ENCODE data around the gene ZCCHC2.

ZCCHC2 gene

DNA sequence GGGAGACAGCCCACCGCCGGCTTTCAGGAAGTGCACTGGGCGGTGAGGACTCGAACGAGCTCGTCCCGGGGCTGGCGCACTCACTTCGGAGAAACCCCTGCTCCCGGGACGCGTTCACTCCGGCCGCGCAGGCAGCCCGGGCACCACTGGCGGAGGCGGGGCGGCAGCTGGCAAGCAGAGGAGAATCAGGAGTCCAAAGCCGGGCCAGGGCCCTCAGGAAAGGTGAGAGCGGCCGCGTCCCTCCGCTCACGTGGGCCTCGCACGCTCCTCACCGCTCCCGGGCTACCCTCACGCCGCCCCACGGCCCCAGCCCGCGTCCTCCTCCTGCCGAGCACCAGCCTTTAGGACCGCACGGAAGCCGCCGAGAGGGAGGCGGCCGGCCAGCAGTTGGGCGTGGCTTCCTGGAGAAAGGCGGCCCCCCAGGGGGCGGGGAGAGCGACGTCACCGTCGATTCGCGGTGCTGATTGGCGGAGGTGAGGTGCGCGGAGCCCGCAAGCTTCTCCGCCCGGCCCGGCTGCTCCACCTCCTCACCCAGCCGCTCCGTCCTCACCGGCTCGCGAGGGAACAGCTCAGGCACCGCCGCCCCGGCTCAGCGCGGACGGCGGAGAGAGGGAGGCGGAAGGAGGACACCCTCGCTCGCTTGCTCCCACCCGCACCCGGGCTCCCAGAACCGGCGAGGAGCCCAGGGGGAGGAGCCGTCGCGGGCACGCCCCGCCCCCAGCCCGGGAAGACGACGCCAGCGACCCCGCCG is at the start of gene ZCCHC2:
TSS of gene ZCCHC2 (plus strand) at position 522 of the 751 bp plus-strand sequence. CDS start 400 bp downstream, outside the sequence.
- DNase-seq (ENCODE audit: low read depth), result peak; percentile 86

DNA sequence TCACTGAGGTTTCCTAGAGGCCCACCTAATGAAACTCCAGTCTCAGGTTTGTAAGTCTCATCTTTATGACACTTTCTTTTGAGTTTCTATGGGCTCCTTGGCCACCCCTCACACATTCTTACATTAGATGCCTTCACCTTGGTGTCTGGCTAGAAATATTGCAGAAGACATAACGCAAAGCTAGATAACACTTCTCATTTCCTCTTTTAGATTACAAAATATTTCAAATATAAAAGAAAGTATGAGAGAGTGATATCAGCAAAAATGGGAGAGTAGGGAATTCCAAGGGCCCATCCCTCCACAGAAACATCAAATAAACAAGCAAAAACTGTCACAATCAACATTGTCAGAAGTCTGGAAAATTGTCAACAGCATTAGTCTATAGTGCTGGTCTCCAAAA is 43.3 kb upstream of the ZCCHC2 start:
- no peak for DNase-seq (ENCODE audit: low read depth)

DNA sequence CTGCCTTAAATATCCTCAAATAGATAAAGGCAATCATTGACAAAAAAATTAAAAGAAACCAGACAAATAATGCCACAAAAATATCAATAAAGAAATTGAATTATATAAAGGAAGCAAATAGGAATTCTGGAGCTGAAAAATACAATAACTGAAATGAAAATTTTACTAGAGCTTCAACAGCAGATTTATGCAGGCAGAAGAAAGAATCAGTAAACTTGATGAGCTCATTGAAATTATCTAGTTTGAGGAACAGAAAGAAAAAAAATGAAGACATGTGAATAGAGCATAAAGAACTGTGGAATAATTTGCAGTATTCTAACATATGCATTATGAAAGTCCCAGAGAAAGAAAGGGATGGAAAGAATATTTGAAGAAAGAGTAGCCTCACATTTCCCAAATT is 41.9 kb upstream of the ZCCHC2 start:
- no peak for DNase-seq (ENCODE audit: low read depth)

DNA sequence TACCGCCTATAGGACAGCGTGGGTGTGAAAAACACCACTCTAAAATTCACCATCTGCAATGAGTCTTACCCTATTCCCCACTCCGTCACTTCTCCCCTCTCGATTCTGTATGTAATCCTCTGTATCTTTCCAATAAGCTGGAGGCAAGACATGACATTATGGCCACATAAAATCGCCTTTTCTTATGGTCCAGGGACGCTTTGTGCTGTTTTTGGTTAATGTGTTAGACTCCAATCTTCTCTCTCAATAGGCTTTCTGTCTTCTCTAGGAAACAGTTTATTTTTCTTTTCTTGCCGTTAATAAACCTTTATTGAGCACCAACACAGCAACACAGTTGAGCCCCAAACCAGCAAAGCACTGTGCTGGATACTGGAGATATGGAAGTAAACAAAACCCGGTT is 37.9 kb upstream of the ZCCHC2 start:
- DNase-seq (ENCODE audit: low read depth), result no peak

DNA sequence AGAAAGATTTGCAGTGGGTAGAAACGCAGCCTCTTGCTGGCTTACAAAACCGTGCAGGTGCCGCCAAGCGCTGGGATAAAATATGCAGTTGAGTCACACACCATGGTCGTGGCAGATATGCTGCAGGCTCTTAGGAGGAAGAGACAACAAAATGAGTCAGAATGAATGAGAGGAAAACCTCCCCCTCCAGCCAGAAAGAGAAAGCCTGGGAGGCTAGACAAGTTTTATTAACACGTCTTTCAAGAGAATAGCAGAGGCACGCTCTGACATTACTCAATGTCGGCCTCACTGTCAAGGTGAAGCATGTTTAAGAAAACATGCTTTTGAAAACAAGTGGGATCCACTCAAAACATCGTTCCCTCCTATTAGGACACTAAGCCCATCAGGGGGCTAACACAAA is 37.1 kb upstream of the ZCCHC2 start:
- DNase-seq (ENCODE audit: low read depth), result peak; percentile 51

DNA sequence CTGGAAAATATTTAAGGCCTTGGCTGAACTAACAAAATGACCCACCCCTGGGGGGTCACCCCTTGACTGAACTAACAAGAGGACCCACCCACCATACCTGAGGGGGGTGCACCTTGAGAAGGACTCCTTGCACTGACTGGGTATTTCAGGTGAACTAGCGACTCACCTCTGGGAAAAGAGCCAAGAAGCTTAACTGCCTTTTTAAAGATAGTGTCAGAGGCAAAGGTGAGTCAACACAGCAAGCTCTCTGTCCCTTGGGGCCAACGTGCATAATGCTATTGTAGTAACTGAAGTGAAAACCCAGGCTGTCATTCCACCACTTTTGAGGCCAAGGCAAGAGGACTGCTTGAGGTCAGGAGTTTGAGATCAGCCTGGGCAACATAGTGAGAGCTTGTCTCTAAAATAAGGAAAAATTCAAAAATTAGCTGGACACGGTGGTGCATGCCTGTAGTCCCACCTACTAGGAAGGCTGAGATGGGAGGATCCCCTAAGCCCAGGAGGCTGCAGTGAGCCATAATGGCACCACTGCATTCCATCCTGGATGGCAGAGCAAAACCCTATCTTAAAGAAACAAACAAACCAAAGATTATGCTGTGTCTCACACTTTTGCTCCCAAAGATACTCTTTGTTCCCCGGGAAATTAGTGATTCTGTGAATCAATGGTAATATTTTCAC is 36.4 kb upstream of the ZCCHC2 start:
- no peak for DNase-seq (ENCODE audit: low read depth)

DNA sequence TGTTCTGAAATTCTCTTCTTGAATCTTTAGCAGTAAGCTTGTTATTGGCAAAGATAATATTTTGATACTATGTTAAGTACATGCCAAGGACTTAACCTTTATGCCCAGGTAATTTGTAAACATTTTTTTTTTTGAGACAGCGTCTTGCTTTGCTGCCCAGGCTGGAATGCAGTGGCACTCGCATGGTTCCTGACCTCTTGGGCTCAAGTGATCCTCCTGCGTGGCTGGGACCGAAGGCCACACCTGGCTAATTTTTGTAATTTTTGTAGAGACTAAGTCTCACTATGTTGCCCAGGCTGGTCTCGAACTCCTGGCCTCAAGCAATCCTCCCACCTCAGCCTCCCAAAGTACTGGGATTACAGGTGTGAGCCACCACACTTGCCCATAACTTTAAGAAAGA is 35.7 kb upstream of the ZCCHC2 start:
- no peak for DNase-seq (ENCODE audit: low read depth)

DNA sequence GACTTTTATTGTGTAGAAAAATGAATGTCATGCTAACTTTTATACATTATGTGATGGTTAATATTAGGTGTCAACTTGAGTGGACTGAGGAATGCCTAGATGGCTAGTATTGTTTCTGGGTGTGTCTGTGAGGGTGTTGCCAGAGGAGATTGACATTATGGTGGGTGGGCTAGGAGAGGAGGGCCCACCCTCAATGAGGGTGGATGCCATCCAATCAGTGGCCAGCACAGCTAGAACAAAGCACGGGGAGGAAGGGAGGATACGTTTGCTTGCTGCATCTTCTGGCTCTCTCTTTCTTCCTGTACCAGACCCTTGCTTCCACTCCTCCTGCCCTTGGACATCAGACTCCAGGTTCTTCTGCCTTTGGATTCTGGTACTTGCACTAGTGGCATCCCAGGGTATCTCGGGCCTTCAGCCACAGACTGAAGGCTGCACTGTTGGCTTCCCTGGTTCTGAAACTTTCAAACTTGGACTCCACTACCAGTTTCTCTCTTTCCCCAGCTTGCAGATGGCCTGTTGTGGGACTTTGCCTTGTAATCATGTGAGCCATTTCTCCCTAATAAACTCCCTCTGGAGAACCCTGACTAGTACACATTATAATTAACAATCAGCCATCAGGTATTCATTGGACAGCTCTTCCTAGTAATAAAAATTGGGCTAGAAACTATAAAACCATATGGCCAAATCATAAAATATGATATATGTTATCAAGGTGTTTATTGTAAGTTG is 31.7 kb upstream of the ZCCHC2 start:
- DNase-seq (ENCODE audit: low read depth), result no peak

DNA sequence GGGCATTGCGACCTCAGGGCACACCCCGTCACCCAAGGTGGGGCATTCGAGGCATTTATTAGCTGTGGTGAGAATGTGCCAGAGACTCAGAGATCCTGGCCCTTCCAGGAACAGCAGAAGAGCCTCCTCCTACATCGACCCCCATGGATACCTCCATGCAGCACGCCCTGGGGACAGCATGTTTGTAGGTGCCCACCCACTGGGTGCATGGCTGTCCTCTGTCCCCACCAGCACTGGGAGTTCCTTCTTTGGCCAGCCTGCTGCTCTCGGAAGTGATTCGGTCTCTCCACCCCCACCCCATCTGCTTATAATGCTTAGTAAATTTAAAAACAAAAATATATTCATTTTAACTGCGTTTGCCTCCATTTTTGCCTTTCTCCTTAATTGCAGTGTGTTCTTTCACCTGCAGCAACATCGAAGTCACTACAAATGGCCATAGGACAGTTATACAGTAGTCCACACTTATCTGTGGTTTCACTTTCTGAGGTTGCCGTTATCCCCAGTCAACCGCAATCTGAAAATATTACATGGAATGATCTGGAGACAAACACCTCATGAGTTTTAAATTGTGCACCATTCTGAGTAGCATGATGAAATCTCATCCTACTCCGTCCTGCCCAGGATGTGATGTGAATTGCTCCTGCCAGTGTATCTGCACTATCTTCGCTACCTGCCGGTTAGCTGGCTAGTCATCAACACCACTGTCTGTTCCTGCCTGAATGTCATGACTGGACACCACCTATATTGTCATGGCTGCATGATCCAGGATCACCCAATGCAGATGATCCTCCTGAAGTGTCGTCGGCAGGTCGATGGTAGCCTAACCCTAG is 29.6 kb upstream of the ZCCHC2 start:
- DNase-seq (ENCODE audit: low read depth), result no peak

DNA sequence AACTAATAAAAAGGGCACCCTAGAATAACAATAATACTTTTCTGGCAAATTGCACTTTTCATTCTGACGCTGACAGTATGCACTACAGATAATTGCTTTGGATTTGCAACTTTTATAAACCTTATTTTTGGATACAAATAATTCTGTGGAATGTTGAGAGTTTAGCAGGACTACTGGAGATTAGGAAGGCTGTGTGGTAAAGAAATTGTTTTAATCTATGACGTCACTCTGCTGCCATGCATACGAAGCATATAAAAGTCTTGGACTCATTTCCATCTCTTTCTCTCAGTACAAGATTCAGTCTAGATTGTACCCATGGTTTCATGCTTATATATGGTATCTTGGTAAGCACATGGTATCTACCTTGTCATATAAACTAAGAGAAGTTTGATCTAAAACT is 28.1 kb upstream of the ZCCHC2 start:
- DNase-seq (ENCODE audit: low read depth), result no peak

DNA sequence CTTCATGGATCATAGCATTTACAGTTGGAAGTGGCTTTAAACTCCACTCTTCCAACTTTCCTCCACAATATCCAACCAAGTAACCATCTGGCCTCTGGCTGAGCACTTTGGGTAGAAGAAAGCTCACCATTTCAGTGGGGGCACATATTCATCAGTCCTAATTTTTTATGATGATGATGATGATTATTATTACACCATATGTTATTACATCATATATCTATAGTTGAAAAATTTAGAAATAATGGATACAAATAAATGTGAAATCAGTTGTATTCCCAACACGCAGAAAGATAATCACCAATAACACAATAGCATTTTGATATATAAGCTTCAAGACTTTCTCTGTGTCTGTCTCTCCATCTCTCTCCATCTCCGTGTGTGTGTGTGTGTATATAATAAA is 26.6 kb upstream of the ZCCHC2 start:
- DNase-seq (ENCODE audit: low read depth), result no peak

DNA sequence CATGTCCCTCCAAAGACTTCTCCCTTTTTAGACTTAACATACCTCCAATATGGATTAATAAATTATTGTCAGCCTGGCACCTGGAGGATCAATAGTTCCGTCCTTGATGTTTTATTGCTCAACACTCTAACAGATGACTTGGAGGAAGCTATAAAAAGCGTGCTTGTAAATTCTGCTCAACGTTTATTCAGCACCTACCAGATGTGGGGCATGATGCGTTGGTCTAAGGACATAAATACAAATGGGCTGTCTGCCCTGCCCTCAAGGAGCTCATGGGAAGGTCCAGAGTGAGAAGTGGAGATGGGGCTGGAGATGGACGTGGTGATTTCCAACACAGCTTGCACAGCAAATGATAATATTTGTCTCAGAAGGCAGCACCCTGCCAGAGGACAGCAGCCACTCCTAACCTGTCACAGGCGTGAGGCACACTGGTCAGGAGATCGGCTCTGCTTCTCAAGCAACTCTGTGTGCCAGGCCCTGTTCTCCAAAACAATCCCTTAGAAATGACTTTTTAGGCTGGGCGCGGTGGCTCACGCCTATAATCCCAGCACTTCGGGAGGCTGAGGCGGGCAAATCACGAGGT is 25.5 kb upstream of the ZCCHC2 start:
- no peak for DNase-seq (ENCODE audit: low read depth)

DNA sequence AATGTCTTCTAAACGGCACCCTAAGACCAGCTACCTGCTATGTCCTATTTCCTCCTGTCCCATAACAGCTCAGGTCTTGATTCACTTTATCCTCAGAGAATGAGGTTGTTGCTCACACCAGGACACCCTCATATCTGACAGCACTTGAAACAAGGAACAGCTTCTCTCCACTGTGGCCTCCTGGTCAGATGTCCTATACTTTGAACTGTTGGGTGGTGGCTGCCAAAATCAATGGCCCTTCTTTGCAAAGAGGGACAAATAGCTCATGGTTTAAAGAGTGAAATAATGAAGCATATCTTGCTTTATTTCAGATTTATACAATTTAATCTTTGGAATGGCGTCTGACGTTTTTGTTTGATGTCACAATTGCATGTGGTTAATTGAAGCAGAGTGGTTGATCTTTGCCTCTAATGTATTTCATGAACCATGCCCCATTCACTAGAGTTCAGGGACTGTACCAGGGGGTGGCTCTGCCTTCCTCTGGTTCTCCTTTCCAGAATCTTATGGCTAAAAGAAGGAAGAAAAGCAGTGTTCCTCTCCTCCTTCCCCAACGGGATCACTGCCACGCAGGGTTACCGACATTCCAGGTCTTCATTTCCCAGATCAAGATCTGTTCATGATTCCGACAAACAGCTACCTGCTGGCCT is 24.1 kb upstream of the ZCCHC2 start:
- DNase-seq (ENCODE audit: low read depth), result no peak

DNA sequence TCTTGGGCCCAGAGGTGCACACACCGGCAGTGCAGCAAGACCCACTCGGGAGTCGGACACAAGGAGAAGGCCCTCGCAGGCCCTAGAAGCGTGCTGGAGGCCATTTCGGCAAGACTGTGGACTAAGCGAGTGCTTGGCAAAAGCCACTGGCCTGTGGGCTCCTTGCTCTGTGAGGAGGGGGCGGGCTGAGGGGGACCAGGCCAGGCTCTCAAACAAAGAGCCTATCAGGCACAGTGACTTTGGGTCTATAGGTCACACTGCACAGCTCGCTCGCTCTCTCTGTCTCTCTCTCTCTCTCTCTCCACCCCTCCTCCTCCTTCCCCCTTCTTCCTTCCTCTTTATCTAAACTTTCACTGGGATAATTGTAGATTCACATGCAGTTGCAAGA is 23.6 kb upstream of the ZCCHC2 start:
- no peak for DNase-seq (ENCODE audit: low read depth)

DNA sequence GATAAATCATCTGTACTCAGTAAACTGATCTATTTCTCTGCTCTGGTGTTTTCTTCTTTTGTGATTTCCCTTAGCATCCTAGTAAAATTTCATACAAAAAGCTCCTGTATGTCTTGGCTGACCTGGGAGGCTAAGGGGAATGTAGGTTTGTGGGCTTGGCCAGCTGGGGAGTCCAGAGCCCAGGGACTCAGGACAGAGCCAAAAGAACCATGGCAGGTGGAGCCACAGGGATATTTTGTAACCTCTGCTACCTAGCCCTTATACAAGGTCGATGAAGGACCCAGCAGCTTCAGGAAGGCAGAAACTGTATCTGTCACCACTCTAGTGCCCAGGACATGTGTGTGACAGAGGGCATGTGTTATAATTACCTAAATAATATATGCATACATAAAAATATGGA is 22.7 kb upstream of the ZCCHC2 start:
- DNase-seq (ENCODE audit: low read depth), result no peak

DNA sequence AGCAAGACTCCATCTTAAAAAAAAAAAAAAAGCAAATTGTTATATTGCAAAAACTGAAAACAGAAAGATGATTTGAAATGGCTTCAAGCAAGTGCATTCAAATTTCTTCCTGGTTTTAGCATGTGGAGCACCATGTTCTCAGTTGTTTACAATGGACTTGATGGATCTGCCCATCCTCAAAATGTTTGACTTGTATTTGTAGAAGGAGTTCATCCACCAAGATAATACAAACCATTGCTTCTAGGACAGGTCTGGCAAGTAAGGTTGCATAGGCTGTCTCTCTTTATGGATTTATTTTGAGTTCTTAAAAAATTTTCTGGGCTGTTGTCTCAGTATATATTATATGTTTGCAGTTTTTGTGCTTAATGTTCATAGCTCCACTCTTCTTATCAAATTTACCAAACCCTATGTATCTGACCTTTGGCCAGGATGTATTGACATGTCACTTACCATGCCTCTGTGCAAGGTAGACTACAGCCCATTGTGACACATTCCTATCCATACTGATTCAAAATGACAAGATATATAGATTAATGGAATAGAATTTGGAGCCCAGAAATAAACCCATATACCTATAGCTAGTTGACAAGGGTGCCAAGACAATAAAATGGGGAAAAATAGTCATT is 21.7 kb upstream of the ZCCHC2 start:
- DNase-seq (ENCODE audit: low read depth), result no peak

DNA sequence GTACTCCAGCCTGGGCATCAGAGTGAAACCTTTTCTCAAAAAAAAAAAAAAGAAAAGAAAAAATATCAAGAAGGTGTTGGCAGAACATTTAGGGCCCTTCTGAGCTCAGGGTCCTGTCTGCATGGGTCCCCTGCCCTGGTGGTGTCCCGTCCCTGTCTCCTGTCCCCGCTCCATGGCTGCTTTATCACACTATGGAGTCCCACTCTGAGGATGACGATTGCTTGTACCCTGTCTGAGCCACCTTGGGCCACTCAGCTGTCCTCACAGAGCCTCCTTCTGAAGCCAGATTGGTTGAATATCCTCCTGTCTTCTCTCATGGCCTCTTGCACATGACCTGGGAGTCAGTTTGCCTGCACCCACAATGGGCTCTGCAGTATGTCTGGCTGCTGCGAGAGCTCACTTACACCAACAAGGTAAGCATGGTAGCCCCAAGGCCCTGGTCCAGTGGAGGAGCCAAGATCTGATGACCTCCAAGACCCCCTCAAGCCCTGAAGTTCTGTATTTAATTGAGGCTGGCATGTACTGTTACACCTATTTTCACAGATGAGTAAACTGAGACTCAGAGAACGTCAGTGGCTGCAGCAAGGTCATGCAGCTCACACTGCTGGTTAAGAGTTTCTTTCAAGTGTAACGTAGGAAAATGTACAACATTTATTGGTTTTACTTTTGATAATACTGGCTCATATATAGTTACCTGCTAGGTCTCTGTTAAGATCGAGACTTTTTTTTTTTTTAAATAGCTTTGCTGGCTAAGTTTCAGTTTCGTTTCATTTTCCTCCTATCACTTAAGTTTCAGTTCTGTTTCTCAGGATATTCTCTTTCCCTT is 16.9 kb upstream of the ZCCHC2 start:
- no peak for DNase-seq (ENCODE audit: low read depth)

DNA sequence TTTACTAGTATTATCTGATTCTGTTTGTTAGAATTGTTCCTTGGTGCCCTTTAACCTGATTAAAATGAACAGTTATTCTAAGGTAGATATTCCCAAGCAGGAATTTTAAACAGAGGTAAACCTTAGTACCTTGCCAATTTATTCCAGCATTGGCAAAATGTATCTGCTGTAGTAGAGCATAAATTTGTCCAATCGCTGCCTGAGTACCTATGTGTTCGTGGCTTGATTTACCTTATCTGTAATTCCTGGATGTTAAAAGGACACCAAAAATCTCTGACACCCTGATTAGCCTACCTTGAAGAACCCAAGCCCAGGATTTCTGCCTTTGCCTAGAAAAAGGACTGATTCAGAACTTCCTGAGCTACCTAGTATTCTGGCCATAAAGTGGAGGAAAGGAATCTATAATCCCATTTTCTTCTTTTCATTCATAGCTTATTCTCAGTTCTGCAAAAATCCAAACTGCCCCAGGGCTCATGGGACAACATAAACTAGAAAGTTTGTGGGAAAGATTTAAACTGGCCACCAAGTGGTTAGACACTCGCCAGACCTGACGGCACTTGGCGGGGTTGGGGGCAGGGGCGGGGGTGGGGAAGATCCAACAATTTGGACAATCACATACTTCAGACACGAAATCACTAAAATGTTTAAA is 16.2 kb upstream of the ZCCHC2 start:
- DNase-seq (ENCODE audit: low read depth), result no peak

DNA sequence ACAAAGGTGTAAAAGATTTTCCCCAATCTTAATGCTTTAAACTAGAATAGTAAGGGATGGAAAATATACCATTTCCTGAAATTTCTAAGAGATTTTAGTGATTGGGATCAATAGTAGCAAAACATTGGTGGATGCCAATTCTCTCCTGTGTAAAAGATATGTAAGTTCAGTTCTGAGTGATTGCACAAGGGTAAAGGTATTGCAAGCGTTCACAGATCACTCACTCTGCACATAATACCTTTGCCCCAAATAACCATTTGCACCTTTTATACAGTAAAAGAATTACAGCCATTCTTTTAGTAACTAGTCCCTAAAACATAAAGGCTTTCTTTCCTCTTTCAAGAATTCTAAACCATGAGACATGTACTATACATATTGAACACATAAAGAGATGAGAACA is 13.0 kb upstream of the ZCCHC2 start:
- no peak for DNase-seq (ENCODE audit: low read depth)

DNA sequence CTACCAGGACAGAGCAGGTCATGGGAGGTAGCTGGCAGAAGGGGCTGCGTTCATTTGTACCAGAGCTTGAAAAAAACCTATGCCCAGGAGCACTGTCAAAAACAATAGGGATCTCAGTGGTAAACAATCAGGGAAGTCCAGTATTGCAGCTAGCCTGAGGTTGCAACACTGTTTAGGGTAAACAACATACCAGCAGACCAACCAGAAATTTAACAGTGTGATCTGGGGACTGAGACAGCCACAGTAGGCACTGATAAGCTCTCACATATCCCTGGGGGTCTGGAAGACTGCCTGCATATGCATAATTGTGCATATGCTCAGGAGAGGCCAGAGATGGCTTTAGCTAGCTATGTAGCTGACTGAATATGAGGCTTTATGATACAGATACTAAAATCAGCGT is 12.0 kb upstream of the ZCCHC2 start:
- DNase-seq (ENCODE audit: low read depth), result no peak
